GM19372 (cell line): ENCODE measurements around the gene NR2C2.
A peak's percentile ranks its signal among the peaks of the same experiment; 100 is the strongest.

Experiments used
- ATAC-seq: cut with Tn5 transposase; IDR thresholded peaks from one replicate; pipeline ENCODE4 v1.9.1; 2021; ENCODE audit warnings: mild to moderate bottlenecking, low read depth, moderate library complexity; ENCODE audit not compliant: unreplicated experiment

The NR2C2 gene

GRCh38 chr3:14921034-14921616 is 26.3 kb upstream of the NR2C2 start:
- peak; percentile 79 for ATAC-seq

- no peak for ATAC-seq
These were observed 25.3 kb upstream of the NR2C2 start for GRCh38 chr3:14921811-14922705.

GRCh38 chr3:14922863-14923262 is 24.5 kb upstream of the NR2C2 start:
- no peak for ATAC-seq

GRCh38 chr3:14923476-14923875 is 23.9 kb upstream of the NR2C2 start:
- ATAC-seq: no peak

- ATAC-seq: no peak
These were observed 21.4 kb upstream of the NR2C2 start for GRCh38 chr3:14925729-14926591.

GRCh38 chr3:14926592-14926991 is 20.8 kb upstream of the NR2C2 start:
- no peak for ATAC-seq

GRCh38 chr3:14927308-14927707 is 20.1 kb upstream of the NR2C2 start:
- ATAC-seq: no peak

- ATAC-seq: no peak
These were observed 17.9 kb upstream of the NR2C2 start for GRCh38 chr3:14929310-14930074.

- ATAC-seq: no peak
These were observed 13.5 kb upstream of the NR2C2 start for GRCh38 chr3:14933820-14934425.

GRCh38 chr3:14935592-14936345 is 11.6 kb upstream of the NR2C2 start:
- ATAC-seq: no peak

- no peak for ATAC-seq
These were observed 8.4 kb upstream of the NR2C2 start for GRCh38 chr3:14938954-14939353.

- ATAC-seq: no peak
These were observed 5.5 kb upstream of the NR2C2 start for GRCh38 chr3:14941871-14942270.

- no peak for ATAC-seq
These were observed 4.3 kb upstream of the NR2C2 start for GRCh38 chr3:14943042-14943441.

- ATAC-seq: no peak
These were observed 1.1 kb upstream of the NR2C2 start for GRCh38 chr3:14946236-14946635.

GRCh38 chr3:14946739-14947099 is 664 bp upstream of the NR2C2 start:
- ATAC-seq: no peak

- ATAC-seq: peak; percentile 76
These were observed 664 bp downstream of the NR2C2 start for GRCh38 chr3:14947886-14948608.

GRCh38 chr3:14948609-14949038 is 1.2 kb downstream of the NR2C2 start:
- no peak for ATAC-seq

- no peak for ATAC-seq
These were observed 1.7 kb downstream of the NR2C2 start for GRCh38 chr3:14949126-14949525.

GRCh38 chr3:14950274-14950673 is 2.9 kb downstream of the NR2C2 start:
- ATAC-seq: no peak
